GM23338 (cell line): ENCODE measurements around the gene SLC8A3.

ENCODE experiments used
- CREB1 ChIP-seq: fragments of 250-450 bp; sonication (Bioruptor Pico); IDR thresholded peaks from 2 replicates; pipeline ENCODE4 v1.5.0; 2020; ENCODE audit warnings: low read depth, mild to moderate bottlenecking, moderate library complexity
- EZH2phosphoT487 ChIP-seq: fragments of 200-600 bp; sonication (generic); IDR thresholded peaks from one replicate; pipeline ENCODE4 v1.8.1; 2018; ENCODE audit warnings: antibody characterized with exemption; ENCODE audit not compliant: unreplicated experiment
- POLR2AphosphoS5 ChIP-seq: IDR thresholded peaks from 2 replicates; pipeline ENCODE4 v1.6.1; 2016; ENCODE audit warnings: antibody characterized with exemption, low read depth
- ZNF114 ChIP-seq: fragments of 250-450 bp; sonication (Bioruptor Pico); IDR thresholded peaks from 2 replicates; pipeline ENCODE4 v1.5.0; 2020; ENCODE audit warnings: mild to moderate bottlenecking, moderate library complexity
- TF ChIP-seq, protein P1 (sequence below), 2 experiments: fragments of 200-600 bp in 1 of 2; sonication (generic) in 1 of 2; conservative IDR thresholded peaks; 2 replicates each; pipeline versions ENCODE4 v1.5.1 to v1.6.1; 2016 to 2017; ENCODE audit warnings: antibody characterized with exemption in 2 of 2, low read depth in 2 of 2, mild to moderate bottlenecking in 2 of 2, moderate library complexity in 1 of 2

DNA sequence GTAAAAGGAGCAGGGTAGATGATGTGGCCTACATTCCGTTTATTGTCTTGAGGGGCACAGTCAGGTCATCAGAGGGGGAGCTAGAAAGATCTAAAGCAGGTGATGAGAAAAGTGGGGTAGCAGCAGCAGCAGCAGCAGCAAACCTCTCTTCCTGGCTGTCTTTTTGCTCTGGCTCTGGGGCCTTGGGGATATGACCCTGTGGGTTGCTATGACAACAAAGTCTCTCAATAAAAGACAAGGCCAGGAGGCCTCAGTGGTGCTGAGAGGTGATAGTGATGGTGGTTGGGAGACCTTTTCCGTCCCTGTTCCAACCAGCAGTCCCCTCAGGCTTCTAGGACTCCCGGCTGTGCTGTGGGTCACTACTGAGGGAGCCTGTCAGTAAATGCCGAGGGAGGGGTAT is 138.6 kb downstream of the SLC8A3 start:
- TF ChIP-seq ZNF114 (no peak), EZH2phosphoT487 (no peak), CREB1 (CRISPR knock-in tag) (no peak), POLR2AphosphoS5 (no peak)
- TF ChIP-seq, protein P1, sequence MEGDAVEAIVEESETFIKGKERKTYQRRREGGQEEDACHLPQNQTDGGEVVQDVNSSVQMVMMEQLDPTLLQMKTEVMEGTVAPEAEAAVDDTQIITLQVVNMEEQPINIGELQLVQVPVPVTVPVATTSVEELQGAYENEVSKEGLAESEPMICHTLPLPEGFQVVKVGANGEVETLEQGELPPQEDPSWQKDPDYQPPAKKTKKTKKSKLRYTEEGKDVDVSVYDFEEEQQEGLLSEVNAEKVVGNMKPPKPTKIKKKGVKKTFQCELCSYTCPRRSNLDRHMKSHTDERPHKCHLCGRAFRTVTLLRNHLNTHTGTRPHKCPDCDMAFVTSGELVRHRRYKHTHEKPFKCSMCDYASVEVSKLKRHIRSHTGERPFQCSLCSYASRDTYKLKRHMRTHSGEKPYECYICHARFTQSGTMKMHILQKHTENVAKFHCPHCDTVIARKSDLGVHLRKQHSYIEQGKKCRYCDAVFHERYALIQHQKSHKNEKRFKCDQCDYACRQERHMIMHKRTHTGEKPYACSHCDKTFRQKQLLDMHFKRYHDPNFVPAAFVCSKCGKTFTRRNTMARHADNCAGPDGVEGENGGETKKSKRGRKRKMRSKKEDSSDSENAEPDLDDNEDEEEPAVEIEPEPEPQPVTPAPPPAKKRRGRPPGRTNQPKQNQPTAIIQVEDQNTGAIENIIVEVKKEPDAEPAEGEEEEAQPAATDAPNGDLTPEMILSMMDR (conservative IDR thresholded peaks at IDR 0.05; ENCODE audit: low read depth in 2 of 2) = no peak
